ENCODE measurements around the gene MRPL4.

DNA sequence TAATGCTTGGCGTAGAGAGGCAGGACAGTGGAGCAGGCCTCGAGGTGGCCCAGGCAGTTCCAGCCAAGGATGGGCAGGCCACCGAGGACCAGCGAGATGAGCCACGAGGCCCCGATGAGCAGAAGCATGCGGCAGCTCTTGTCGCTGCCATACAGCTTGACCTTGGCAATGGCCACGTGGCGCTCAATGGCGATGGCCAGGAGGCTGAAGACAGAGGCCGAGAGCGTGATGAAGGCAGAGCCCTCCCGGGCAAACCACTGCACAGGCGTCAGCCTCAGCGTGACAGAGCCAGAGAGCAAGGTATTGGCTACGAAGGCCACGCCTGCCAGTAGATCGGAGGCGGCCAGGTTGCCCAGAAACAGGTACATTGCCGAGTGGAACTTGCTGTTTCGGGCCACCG is 27.7 kb upstream of the MRPL4 start:
- TF ChIP-seq, protein P1, sequence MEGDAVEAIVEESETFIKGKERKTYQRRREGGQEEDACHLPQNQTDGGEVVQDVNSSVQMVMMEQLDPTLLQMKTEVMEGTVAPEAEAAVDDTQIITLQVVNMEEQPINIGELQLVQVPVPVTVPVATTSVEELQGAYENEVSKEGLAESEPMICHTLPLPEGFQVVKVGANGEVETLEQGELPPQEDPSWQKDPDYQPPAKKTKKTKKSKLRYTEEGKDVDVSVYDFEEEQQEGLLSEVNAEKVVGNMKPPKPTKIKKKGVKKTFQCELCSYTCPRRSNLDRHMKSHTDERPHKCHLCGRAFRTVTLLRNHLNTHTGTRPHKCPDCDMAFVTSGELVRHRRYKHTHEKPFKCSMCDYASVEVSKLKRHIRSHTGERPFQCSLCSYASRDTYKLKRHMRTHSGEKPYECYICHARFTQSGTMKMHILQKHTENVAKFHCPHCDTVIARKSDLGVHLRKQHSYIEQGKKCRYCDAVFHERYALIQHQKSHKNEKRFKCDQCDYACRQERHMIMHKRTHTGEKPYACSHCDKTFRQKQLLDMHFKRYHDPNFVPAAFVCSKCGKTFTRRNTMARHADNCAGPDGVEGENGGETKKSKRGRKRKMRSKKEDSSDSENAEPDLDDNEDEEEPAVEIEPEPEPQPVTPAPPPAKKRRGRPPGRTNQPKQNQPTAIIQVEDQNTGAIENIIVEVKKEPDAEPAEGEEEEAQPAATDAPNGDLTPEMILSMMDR (IDR thresholded peaks at IDR 0.05), result no peak
- TF ChIP-seq POLR2A (IDR thresholded peaks at IDR 0.05), result no peak
